HEK293 (cell line): Measurements from ENCODE around the gene SLC20A1.

Experiments
- CTCF ChIA-PET: fragments of 350-600 bp; formaldehyde crosslinking; extraction: SDS; loops from one replicate; lab custom pipeline; 2021; ENCODE audit warnings: antibody characterized with exemption; lab: Yijun Ruan, JAX
- POLR2A ChIA-PET: fragments of 300-600 bp; formaldehyde crosslinking; extraction: SDS; loops from one replicate; lab custom pipeline; 2020; ENCODE audit warnings: antibody characterized with exemption, inconsistent platforms; lab: Yijun Ruan, JAX
- H3K27ac ChIP-seq: fragments of 200-500 bp; sonication (Bioruptor generic); 2 replicates; pipeline ENCODE4 v1.5.1; 2014; ENCODE audit warnings: low read depth, low read length, control low read depth, inconsistent platforms; ENCODE audit errors: extremely low read depth
- H3K36me3 ChIP-seq, 2 experiments: fragments of 200-500 bp in 1 of 2; sonication (Bioruptor generic) in 1 of 2; 1 replicate in 1 of 2; 2 replicates in 1 of 2; pipeline ENCODE4 v1.5.1; 2014 to 2017; ENCODE audit warnings: inconsistent platforms in 2 of 2, low read length in 2 of 2; ENCODE audit not compliant: control insufficient read depth in 2 of 2, insufficient read depth in 1 of 2
- H3K4me1 ChIP-seq: fragments of 200-500 bp; sonication (Bioruptor generic); 2 replicates; pipeline ENCODE4 v1.5.1; 2014; ENCODE audit warnings: mild to moderate bottlenecking, low read length, inconsistent platforms; ENCODE audit not compliant: control insufficient read depth, insufficient read depth
- H3K4me3 ChIP-seq: 2 replicates; pipeline ENCODE4 v1.5.1; 2011; ENCODE audit warnings: low read depth, mild to moderate bottlenecking, control low read depth, low read length, moderate library complexity
- H3K9me3 ChIP-seq: fragments of 200-500 bp; sonication (Bioruptor generic); 2 replicates; pipeline ENCODE4 v1.5.1; 2014; ENCODE audit warnings: low read depth, low read length, inconsistent platforms; ENCODE audit not compliant: control insufficient read depth, insufficient read depth
- ELK4 ChIP-seq: IDR thresholded peaks from 2 replicates; pipeline ENCODE4 v1.6.1; 2011; ENCODE audit warnings: mild to moderate bottlenecking, low read depth, low read length, borderline replicate concordance
- KLF9 ChIP-seq: fragments of 450-650 bp; formaldehyde crosslinking; IDR thresholded peaks from 2 replicates; pipeline ENCODE4 v1.5.1; 2016; ENCODE audit warnings: missing biosample characterization, missing genetic modification characterization, low read depth
- MYNN ChIP-seq: fragments of 450-650 bp; formaldehyde crosslinking; IDR thresholded peaks from 2 replicates; pipeline ENCODE4 v1.5.1; 2016; ENCODE audit warnings: missing biosample characterization, missing genetic modification characterization, borderline replicate concordance
- RBAK ChIP-seq: fragments of 450-650 bp; formaldehyde crosslinking; IDR thresholded peaks from 2 replicates; pipeline ENCODE4 v1.5.1; 2016; ENCODE audit warnings: missing biosample characterization, missing genetic modification characterization
- REST ChIP-seq: fragments of 450-650 bp; formaldehyde crosslinking; IDR thresholded peaks from 2 replicates; pipeline ENCODE4 v1.5.1; 2016; ENCODE audit warnings: missing biosample characterization, missing genetic modification characterization
- ZIC2 ChIP-seq: fragments of 450-650 bp; formaldehyde crosslinking; IDR thresholded peaks from 2 replicates; pipeline ENCODE4 v1.5.1; 2016; ENCODE audit warnings: missing biosample characterization, missing genetic modification characterization
- ZNF121 ChIP-seq: fragments of 450-650 bp; formaldehyde crosslinking; IDR thresholded peaks from 2 replicates; pipeline ENCODE4 v1.5.1; 2016; ENCODE audit warnings: missing biosample characterization, missing genetic modification characterization
- ZNF133 ChIP-seq: fragments of 450-650 bp; formaldehyde crosslinking; IDR thresholded peaks from 2 replicates; pipeline ENCODE4 v1.5.1; 2016; ENCODE audit warnings: missing biosample characterization, missing genetic modification characterization
- ZNF391 ChIP-seq: fragments of 450-650 bp; formaldehyde crosslinking; IDR thresholded peaks from 2 replicates; pipeline ENCODE4 v1.5.1; 2016; ENCODE audit warnings: low read depth, missing biosample characterization, missing genetic modification characterization, borderline replicate concordance
- ZNF561 ChIP-seq: fragments of 450-650 bp; IDR thresholded peaks from 2 replicates; pipeline ENCODE4 v1.5.1; 2018; ENCODE audit warnings: missing biosample characterization, missing genetic modification characterization, borderline replicate concordance
- ZNF596 ChIP-seq: fragments of 450-650 bp; IDR thresholded peaks from 2 replicates; pipeline ENCODE4 v1.5.0; 2018; ENCODE audit warnings: missing biosample characterization, mild to moderate bottlenecking, missing genetic modification characterization, moderate library complexity
- TF ChIP-seq, protein P1 (sequence below): fragments of 450-650 bp; formaldehyde crosslinking; conservative IDR thresholded peaks from 2 replicates; pipeline ENCODE4 v1.5.1; 2016; ENCODE audit warnings: low read depth, missing biosample characterization, missing genetic modification characterization
- TF ChIP-seq, protein P2 (sequence below): fragments of 450-650 bp; IDR thresholded peaks from 2 replicates; pipeline ENCODE4 v1.5.1; 2018; ENCODE audit warnings: missing biosample characterization, missing genetic modification characterization

SLC20A1 gene

DNA sequence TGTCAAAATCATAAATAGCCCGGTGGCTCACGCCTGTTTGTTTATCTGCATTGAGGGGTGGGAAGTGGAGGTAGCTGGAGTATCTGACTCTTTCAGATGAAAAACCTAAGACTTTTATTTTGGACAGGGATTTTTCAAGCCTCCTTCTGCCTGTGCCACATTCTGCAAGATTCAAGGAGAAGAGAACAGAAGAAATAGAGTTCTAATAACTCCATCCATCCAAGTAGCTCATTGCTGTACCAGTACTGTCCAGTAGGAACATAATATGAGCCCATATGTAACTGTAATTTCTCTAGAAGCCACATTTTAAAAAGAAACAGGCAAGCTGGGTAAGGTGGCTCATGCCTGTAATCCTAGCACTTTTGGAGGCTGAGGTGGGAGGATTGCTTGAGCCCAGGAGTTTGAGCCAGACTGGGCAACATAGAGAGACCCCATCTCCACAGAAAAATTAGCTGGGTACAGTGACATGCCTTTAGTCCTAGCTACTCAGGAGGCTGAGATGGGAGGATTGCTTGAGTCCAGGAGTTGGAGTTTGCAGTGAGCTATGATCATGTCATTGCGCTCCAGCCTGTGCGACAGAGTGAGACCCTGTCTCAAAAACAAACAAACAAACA, 39.6 kb downstream of the SLC20A1 start:
- CTCF ChIA-PET: interaction anchor here (0.6 to 1.5 kb wide), 7 partner anchors 17 to 613 kb away, joined by 3 to 4 read pairs (median 3); no protein-coding TSS in a partner anchor
- H3K4me1 ChIP-seq: 0 out of 2 replicates have a peak, but pooled peaks cover 2% of the 10 kb centered on the region
- POLR2A ChIA-PET: no interaction called here

GRCh38 chr2:112686348-112687217, 40.8 kb downstream of the SLC20A1 start:
- no peaks in the 10 kb centered on the region for H3K4me1 ChIP-seq
- no peak overlapping the region for H3K27ac ChIP-seq

More for the DNA sequence above, 39.6 kb downstream of the SLC20A1 start:
- H3K4me3 ChIP-seq: no peak overlapping the region
- no peak for TF ChIP-seq ZNF596 (tag by site-specific recombination)
- peak; percentile 74; the same call in 1 of the 2 replicates for TF ChIP-seq ZNF121 (tag by site-specific recombination)
- TF ChIP-seq, all 188 proteins: peak for 1
- Histone ChIP-seq H3K36me3 (no peaks in the 10 kb centered on the region), H3K9me3 (no peaks in the 10 kb centered on the region), H3K27ac (no peak overlapping the region)

DNA sequence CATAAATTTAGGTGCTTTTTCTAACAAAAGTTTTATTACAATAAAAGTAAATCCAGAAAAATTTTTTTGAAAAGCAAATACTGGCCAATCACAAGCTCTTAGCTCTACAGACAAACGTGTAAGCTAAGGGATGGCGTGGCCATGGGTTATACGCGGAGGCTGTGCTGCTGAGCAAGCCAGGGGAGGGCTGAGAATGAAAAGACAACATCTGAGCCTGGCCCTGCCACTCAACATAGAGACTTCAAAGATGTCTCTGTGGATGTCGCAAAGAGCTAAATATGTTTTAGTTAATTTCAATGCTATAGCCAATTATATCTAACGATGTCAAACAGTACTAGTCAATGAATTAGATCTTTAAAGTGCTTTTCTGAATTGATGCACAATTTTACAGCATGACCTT, 41.8 kb downstream of the SLC20A1 start:
- no peak overlapping the region for H3K4me3 ChIP-seq
- no peaks in the 10 kb centered on the region for H3K4me1 ChIP-seq
- H3K27ac ChIP-seq: no peak overlapping the region
- POLR2A ChIA-PET: no interaction called here
- no peaks in the 10 kb centered on the region for H3K36me3 ChIP-seq
- CTCF ChIA-PET: interaction anchor here (0.6 to 1.3 kb wide), 4 partner anchors 59 to 411 kb away, joined by 3 to 6 read pairs (median 4); no protein-coding TSS in a partner anchor
- H3K9me3 ChIP-seq: no peaks in the 10 kb centered on the region
- TF ChIP-seq ZNF133 (tag by site-specific recombination) (no peak), MYNN (tag by site-specific recombination) (no peak), REST (tag by site-specific recombination) (no peak), ZNF391 (tag by site-specific recombination) (no peak), KLF9 (tag by site-specific recombination) (no peak)
- TF ChIP-seq, protein P1, sequence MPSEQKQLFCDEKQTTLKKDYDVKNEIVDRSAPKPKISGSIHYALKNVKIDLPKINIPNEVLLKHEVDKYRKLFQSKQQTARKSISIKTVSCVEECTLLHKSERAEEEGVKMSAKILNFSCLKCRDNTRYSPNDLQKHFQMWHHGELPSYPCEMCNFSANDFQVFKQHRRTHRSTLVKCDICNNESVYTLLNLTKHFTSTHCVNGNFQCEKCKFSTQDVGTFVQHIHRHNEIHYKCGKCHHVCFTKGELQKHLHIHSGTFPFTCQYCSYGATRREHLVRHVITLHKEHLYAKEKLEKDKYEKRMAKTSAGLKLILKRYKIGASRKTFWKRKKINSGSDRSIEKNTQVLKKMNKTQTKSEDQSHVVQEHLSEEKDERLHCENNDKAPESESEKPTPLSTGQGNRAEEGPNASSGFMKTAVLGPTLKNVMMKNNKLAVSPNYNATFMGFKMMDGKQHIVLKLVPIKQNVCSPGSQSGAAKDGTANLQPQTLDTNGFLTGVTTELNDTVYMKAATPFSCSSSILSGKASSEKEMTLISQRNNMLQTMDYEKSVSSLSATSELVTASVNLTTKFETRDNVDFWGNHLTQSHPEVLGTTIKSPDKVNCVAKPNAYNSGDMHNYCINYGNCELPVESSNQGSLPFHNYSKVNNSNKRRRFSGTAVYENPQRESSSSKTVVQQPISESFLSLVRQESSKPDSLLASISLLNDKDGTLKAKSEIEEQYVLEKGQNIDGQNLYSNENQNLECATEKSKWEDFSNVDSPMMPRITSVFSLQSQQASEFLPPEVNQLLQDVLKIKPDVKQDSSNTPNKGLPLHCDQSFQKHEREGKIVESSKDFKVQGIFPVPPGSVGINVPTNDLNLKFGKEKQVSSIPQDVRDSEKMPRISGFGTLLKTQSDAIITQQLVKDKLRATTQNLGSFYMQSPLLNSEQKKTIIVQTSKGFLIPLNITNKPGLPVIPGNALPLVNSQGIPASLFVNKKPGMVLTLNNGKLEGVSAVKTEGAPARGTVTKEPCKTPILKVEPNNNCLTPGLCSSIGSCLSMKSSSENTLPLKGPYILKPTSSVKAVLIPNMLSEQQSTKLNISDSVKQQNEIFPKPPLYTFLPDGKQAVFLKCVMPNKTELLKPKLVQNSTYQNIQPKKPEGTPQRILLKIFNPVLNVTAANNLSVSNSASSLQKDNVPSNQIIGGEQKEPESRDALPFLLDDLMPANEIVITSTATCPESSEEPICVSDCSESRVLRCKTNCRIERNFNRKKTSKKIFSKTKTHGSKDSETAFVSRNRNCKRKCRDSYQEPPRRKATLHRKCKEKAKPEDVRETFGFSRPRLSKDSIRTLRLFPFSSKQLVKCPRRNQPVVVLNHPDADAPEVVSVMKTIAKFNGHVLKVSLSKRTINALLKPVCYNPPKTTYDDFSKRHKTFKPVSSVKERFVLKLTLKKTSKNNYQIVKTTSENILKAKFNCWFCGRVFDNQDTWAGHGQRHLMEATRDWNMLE (tag by site-specific recombination): no peak

More at GRCh38 chr2:112686348-112687217, 40.8 kb downstream of the SLC20A1 start:
- TF ChIP-seq ZNF121 (tag by site-specific recombination) (0 out of 2 replicates have a peak, but pooled peaks have one; percentile 44), ZNF561 (tag by site-specific recombination) (no peak), ZIC2 (tag by site-specific recombination) (no peak), RBAK (tag by site-specific recombination) (no peak), ELK4 (no peak)
- TF ChIP-seq, protein P2, sequence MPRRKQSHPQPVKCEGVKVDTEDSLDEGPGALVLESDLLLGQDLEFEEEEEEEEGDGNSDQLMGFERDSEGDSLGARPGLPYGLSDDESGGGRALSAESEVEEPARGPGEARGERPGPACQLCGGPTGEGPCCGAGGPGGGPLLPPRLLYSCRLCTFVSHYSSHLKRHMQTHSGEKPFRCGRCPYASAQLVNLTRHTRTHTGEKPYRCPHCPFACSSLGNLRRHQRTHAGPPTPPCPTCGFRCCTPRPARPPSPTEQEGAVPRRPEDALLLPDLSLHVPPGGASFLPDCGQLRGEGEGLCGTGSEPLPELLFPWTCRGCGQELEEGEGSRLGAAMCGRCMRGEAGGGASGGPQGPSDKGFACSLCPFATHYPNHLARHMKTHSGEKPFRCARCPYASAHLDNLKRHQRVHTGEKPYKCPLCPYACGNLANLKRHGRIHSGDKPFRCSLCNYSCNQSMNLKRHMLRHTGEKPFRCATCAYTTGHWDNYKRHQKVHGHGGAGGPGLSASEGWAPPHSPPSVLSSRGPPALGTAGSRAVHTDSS: no peak
- POLR2A ChIA-PET: interaction anchor here (0.5 kb wide), 1 partner anchor 31 kb away, joined by 4 read pairs; no protein-coding TSS in a partner anchor
- Histone ChIP-seq H3K4me3 (no peak overlapping the region), H3K9me3 (no peaks in the 10 kb centered on the region), H3K36me3 (no peaks in the 10 kb centered on the region)
- CTCF ChIA-PET: interaction anchor here (0.6 to 1.3 kb wide), 4 partner anchors 19 to 59 kb away, joined by 3 read pairs; no protein-coding TSS in a partner anchor
